ENCODE measurements around the gene TMEM255A.

The TMEM255A gene

GRCh38 chrX:120306630-120307029 lies 4.6 kb downstream of the TMEM255A start:
- DNase-seq = no peak

- no peak for DNase-seq
Measured at GRCh38 chrX:120305531-120306141, 5.6 kb downstream of the TMEM255A start.

- DNase-seq = no peak
Measured at GRCh38 chrX:120304256-120304655, 7.0 kb downstream of the TMEM255A start.

- DNase-seq = peak; percentile 25
Measured at GRCh38 chrX:120302434-120302833, 8.8 kb downstream of the TMEM255A start.

GRCh38 chrX:120301960-120302359 lies 9.3 kb downstream of the TMEM255A start:
- DNase-seq = no peak

GRCh38 chrX:120301497-120301896 lies 9.8 kb downstream of the TMEM255A start:
- no peak for DNase-seq

- no peak for DNase-seq
Measured at GRCh38 chrX:120299928-120300327, 11.3 kb downstream of the TMEM255A start.

GRCh38 chrX:120297923-120298322 lies 13.3 kb downstream of the TMEM255A start:
- DNase-seq = no peak

- no peak for DNase-seq
Measured at GRCh38 chrX:120294651-120295050, 16.6 kb downstream of the TMEM255A start.

- DNase-seq = no peak
Measured at GRCh38 chrX:120293015-120293414, 18.2 kb downstream of the TMEM255A start.

- DNase-seq = no peak
Measured at GRCh38 chrX:120291211-120291610, 20.1 kb downstream of the TMEM255A start.

GRCh38 chrX:120290107-120290506 lies 21.2 kb downstream of the TMEM255A start:
- no peak for DNase-seq

- no peak for DNase-seq
Measured at GRCh38 chrX:120287513-120288112, 23.6 kb downstream of the TMEM255A start.

GRCh38 chrX:120286733-120287512 lies 24.3 kb downstream of the TMEM255A start:
- DNase-seq = no peak

- no peak for DNase-seq
Measured at GRCh38 chrX:120282697-120283096, 28.6 kb downstream of the TMEM255A start.

- DNase-seq = no peak
Measured at GRCh38 chrX:120281761-120282160, 29.5 kb downstream of the TMEM255A start.

- DNase-seq = no peak
Measured at GRCh38 chrX:120281021-120281624, 30.1 kb downstream of the TMEM255A start.

- no peak for DNase-seq
Measured at GRCh38 chrX:120274958-120275357, 36.3 kb downstream of the TMEM255A start.

GRCh38 chrX:120274145-120274544 lies 37.1 kb downstream of the TMEM255A start:
- no peak for DNase-seq

GRCh38 chrX:120271218-120271617 lies 40.0 kb downstream of the TMEM255A start:
- no peak for DNase-seq

GRCh38 chrX:120270567-120270966 lies 40.7 kb downstream of the TMEM255A start:
- no peak for DNase-seq

- DNase-seq = no peak
Measured at GRCh38 chrX:120269373-120270035, 41.8 kb downstream of the TMEM255A start.

GRCh38 chrX:120264341-120264740 lies 46.9 kb downstream of the TMEM255A start:
- no peak for DNase-seq

Measured in activated CD4-positive, alpha-beta T cell treated with anti-CD3 and anti-CD28 coated beads for 48 hours (primary cell).